ENCODE data around the gene BCL11A.

BCL11A gene

DNA sequence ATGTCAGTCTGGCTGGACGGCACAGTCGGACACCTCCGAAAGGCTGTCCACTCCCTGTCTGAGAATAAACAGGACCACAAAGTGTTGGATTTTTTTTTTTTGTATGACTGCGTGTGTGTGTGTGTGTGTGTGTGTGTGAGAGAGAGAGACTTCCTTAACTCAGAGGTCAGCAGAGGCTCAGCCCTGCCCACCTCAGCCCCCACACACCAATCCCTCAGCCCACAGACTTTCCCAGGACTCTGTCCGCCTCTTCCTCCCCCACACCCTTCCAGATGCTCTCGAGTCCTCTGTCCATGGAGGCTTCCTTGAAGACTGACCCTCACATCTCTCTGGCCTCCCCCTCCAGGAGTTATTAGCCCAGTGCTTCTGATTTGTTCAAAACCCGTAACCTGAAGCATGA, 147.3 kb downstream of the BCL11A start:
- no peak for DNase-seq (ENCODE audit: low read depth)
- TF ChIP-seq, protein P1, sequence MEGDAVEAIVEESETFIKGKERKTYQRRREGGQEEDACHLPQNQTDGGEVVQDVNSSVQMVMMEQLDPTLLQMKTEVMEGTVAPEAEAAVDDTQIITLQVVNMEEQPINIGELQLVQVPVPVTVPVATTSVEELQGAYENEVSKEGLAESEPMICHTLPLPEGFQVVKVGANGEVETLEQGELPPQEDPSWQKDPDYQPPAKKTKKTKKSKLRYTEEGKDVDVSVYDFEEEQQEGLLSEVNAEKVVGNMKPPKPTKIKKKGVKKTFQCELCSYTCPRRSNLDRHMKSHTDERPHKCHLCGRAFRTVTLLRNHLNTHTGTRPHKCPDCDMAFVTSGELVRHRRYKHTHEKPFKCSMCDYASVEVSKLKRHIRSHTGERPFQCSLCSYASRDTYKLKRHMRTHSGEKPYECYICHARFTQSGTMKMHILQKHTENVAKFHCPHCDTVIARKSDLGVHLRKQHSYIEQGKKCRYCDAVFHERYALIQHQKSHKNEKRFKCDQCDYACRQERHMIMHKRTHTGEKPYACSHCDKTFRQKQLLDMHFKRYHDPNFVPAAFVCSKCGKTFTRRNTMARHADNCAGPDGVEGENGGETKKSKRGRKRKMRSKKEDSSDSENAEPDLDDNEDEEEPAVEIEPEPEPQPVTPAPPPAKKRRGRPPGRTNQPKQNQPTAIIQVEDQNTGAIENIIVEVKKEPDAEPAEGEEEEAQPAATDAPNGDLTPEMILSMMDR (IDR thresholded peaks at IDR 0.05; ENCODE audit: insufficient read depth, low read depth, low read length, missing control alignments), result no peak
- H3K4me3 ChIP-seq (ENCODE audit: low read length), result no peak overlapping the region

DNA sequence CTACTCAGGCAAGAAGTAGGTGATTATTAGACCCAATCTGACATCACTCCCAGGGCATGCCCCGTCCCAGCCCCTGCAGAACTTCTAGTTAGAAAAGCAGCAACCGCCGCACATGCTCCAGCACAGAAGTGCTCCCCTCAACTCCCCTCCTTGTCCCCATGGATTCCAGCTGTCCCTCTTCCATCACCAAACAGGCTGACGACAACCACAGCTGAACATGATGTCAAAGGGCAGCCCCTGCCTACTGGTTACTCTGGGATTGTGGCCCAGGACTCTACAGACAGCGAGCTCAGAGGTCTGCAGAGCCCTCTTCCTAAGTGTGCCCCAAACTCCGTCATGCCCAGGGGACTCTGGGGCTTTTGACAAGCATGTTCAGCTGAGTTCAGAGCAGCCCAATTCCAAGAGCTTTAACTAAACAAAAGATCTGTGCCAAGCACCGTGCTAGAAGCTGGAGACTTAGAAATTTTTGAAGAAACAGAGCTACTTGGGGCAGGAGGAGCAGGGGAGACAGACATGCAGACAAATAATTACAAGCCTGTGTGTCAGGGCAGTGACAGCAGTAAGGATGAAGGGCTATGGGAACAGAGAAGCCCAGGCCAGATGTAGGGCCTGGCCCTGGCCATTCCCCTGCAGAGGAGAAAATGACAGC, 148.1 kb downstream of the BCL11A start:
- H3K4me3 ChIP-seq (ENCODE audit: low read length), result no peak overlapping the region
- TF ChIP-seq, protein P1 (IDR thresholded peaks at IDR 0.05; ENCODE audit: insufficient read depth, low read depth, low read length, missing control alignments), result no peak
- no peak for DNase-seq (ENCODE audit: low read depth)

Measured in epithelial cell of esophagus (primary cell).